Stimulated activated CD8-positive, alpha-beta memory T cell treated with anti-CD3 and anti-CD28 coated beads, Interleukin-4, amount 100 ng/mL, for 4 hours (primary cell): ENCODE results near the gene OAS2.
"Not testable (repeated sequence)": the region's sequence is repeated elsewhere in the genome, so short reads cannot be mapped to it uniquely, and the experiment has no call there.

ENCODE experiments used
- DNase-seq, 2 donors: peaks; one replicate each; pipeline ENCODE4 v3.0.0-alpha.2; 2020; ENCODE audit warnings: low read depth in 2 of 2, low spot score in 1 of 2

Gene OAS2

GRCh38 chr12:112947761-112948160 lies 30.6 kb upstream of the OAS2 start:
- DNase-seq, result no peak

DNA sequence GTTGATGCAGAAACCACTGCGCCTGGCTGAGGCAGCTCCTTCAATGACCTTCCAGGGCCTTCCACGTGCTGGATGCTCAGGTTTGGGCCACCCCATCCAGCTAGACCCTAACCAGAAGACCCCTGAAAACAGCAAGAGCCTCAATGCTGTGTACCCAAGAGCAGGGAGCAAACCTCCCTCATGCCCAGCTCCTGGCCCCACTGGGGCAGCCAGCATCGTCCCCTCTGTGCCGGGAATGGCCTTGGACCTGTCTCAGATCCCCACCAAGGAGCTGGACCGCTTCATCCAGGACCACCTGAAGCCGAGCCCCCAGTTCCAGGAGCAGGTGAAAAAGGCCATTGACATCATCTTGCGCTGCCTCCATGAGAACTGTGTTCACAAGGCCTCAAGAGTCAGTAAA lies 29.5 kb upstream of the OAS2 start:
- DNase-seq, result no peak

DNA sequence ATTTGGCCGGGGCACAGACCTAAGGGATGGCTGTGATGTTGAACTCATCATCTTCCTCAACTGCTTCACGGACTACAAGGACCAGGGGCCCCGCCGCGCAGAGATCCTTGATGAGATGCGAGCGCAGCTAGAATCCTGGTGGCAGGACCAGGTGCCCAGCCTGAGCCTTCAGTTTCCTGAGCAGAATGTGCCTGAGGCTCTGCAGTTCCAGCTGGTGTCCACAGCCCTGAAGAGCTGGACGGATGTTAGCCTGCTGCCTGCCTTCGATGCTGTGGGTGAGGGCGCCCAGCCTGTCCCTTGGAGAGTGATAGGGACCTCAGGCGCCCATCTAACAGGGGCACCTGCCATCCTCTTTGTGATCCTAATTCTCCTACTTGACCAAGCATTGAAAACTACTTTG lies 27.6 kb upstream of the OAS2 start:
- no peak for DNase-seq

DNA sequence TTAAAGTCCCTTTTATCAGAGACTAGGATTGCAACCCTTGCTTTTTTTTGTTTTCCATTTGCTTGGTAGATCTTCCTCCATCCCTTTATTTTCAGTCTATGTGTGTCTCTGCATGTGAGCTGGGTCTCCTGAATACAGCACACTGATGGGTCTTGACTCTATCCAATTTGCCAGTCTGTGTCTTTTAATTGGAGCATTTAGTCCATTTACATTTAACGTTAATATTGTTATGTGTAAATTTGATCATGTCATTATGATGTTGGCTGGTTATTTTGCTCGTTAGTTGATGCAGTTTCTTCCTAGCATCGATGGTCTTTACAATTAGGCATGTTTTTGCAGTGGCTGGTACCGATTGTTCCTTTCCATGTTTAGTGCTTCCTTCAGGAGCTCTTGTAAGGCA lies 21.2 kb upstream of the OAS2 start:
- not testable (repeated sequence) for DNase-seq

DNA sequence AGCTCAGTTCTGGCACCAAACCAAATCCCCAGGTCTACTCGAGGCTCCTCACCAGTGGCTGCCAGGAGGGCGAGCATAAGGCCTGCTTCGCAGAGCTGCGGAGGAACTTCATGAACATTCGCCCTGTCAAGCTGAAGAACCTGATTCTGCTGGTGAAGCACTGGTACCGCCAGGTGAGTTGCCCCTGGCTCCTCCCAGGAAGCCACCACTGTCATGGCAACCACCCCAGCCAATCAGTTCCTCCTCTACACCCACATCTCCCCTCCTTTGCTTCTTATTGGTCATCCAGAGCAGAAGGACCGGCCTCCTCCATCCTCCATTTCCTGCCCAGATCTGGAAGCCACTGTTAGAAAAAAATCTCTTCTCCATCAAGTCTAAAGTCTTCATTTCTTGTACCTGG lies 17.2 kb upstream of the OAS2 start:
- DNase-seq, result no peak

DNA sequence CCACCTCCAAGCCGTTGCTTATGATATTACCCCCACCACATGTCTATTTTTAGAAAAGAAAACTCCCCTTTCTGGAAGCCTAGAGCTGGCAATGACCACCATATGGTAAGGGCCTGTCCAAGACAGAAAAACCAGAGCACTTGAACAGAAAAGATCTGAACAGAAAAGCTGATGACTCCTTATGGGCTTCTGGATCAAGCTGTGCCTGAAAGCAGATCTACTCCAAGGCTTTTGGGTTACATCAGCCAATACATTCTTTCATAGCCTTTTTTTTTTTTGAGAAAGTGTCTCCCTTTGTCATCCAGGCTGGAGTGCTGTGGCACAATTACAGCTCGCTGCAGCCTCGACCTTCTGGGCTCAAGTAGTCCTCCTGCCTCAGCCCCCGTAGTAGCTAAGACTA lies 16.8 kb upstream of the OAS2 start:
- DNase-seq, result no peak

DNA sequence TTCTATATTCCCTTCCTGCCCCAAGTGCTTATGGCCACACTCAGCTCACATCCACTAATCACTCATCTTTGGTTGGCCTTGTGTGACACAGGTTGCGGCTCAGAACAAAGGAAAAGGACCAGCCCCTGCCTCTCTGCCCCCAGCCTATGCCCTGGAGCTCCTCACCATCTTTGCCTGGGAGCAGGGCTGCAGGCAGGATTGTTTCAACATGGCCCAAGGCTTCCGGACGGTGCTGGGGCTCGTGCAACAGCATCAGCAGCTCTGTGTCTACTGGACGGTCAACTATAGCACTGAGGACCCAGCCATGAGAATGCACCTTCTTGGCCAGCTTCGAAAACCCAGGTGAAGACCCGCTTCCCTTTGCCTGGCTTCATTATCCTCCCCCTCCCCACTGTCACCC lies 15.8 kb upstream of the OAS2 start:
- no peak for DNase-seq

GRCh38 chr12:112963227-112963861 lies 15.0 kb upstream of the OAS2 start:
- DNase-seq, result no peak

DNA sequence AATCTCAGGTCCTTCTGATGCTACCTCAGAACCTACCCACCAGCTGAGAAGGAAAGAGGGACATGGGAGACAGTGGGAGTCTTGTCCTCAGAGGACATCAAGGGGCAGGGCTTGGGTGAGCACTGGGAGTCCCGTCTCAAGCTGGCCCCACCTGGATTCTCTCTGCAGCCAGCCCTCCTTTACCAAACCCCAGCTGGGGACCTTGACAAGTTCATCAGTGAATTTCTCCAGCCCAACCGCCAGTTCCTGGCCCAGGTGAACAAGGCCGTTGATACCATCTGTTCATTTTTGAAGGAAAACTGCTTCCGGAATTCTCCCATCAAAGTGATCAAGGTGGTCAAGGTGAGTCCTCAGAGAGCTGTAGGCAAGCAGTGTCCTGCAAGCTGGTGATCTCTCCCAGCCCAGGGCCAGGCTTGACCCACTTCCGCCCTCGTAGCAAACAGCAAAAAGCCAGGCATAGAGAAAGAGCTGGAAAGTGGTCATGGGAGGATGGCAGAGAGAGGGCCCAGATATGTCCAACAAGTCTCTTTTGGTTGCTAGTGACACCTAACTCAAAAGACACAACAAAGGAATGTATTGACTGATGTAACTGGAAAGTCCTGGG lies 14.2 kb upstream of the OAS2 start:
- no peak for DNase-seq

- DNase-seq, result no peak
Measured at GRCh38 chr12:112964915-112965314, 13.4 kb upstream of the OAS2 start.

DNA sequence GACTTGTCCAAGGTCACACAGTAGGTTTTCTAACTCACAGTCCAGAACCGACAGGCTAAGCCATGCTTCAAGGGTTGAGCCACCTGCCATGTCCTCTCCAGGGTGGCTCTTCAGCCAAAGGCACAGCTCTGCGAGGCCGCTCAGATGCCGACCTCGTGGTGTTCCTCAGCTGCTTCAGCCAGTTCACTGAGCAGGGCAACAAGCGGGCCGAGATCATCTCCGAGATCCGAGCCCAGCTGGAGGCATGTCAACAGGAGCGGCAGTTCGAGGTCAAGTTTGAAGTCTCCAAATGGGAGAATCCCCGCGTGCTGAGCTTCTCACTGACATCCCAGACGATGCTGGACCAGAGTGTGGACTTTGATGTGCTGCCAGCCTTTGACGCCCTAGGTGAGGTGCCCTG lies 12.7 kb upstream of the OAS2 start:
- DNase-seq, result no peak

- DNase-seq, result no peak
Measured at GRCh38 chr12:112967306-112967705, 11.0 kb upstream of the OAS2 start.

DNA sequence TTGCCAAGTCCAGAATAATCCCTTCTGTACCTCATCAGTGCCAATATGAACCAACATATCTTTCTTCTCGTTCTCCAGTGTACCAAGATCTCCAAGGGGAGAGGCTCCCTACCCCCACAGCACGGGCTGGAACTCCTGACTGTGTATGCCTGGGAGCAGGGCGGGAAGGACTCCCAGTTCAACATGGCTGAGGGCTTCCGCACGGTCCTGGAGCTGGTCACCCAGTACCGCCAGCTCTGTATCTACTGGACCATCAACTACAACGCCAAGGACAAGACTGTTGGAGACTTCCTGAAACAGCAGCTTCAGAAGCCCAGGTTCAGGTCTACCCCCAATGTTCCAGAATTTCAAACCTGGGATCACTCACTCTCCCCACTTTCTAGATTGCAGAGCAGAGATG lies 10.5 kb upstream of the OAS2 start:
- no peak for DNase-seq

DNA sequence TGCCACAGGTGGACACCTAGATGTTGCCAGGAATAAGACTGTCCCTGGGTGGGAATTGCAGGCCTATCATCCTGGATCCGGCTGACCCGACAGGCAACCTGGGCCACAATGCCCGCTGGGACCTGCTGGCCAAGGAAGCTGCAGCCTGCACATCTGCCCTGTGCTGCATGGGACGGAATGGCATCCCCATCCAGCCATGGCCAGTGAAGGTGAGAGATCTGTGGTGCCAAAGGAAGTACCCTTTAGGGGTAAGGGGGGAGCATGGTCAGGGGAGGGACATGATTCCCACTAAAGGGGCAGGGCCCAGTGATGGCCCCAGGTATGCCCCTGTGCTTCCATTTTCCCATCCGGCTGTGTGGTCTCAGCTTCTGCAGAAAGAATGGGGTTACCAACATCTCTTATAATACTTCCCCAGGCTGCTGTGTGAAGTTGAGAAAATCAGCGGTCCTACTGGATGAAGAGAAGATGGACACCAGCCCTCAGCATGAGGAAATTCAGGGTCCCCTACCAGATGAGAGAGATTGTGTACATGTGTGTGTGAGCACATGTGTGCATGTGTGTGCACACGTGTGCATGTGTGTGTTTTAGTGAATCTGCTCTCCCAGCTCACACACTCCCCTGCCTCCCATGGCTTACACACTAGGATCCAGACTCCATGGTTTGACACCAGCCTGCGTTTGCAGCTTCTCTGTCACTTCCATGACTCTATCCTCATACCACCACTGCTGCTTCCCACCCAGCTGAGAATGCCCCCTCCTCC lies 8.6 kb upstream of the OAS2 start:
- DNase-seq, result no peak

DNA sequence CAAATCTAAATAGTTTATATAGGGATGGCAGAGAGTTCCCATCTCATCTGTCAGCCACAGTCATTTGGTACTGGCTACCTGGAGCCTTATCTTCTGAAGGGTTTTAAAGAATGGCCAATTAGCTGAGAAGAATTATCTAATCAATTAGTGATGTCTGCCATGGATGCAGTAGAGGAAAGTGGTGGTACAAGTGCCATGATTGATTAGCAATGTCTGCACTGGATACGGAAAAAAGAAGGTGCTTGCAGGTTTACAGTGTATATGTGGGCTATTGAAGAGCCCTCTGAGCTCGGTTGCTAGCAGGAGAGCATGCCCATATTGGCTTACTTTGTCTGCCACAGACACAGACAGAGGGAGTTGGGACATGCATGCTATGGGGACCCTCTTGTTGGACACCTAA lies 7.9 kb upstream of the OAS2 start:
- no peak for DNase-seq

GRCh38 chr12:112971248-112971647 lies 7.1 kb upstream of the OAS2 start:
- DNase-seq, result no peak

GRCh38 chr12:112973011-112973735 lies 5.1 kb upstream of the OAS2 start:
- no peak for DNase-seq

DNA sequence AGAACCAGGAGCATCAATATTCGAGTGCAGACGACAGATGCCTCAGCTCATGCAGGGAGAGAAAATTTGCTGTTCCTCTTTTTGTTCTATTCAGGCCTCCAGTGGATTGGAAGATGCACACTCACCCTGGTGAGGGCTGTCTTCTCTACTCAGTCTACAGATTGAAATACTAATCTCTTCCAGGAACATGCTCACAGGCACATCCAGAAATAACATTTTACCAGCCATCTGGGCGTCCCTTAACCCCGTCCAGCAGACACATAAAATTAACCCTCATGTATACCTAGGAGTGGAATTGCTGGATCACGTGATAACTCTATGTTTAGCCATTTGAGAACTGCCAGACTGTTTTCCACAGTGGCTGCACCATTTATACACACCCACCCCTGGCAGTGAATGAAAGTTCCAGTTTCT lies 4.5 kb upstream of the OAS2 start:
- DNase-seq, result no peak

GRCh38 chr12:112974904-112975303 lies 3.4 kb upstream of the OAS2 start:
- no peak for DNase-seq

- DNase-seq, result no peak
Measured at GRCh38 chr12:112977139-112977538, 1.2 kb upstream of the OAS2 start.

DNA sequence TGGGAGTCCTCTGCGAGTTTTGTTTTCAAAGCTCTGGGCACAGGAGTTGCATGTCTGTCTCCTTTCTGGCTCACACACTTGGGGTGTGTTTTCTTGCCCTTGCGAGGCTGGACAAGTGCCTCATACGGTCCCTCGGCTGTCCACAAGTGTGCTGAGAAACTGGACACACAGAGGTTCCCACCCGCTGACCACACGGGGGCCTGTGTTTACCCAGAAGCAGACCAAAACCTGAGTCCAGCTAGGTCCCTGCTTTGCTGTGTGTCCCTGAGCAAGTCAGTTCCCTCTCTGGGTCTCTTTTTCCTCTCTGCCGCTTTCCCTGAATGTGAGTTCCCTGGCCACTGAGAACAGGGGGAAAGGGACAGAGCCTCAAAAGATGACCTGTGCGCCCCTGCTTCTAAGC lies 678 bp upstream of the OAS2 start:
- no peak for DNase-seq
